Measurements from ENCODE around the gene MAML2. TPM values are rescaled to one million over a fixed set of nuclear protein-coding genes. Genes with fewer than 3 reads are reported as not detected.

The MAML2 gene
- total and polyA plus RNA-seq, 9 of the 15 experiments (the other 6 are each of a cell fraction or from before 2014, with no cell fraction given), result 0.79 to 6.8 (median 4.8) TPM

- FAIRE-seq, result no peak
- no TSS peak for BruUV-seq (replicated peaks)
- Histone ChIP-seq H3K9ac (ENCODE audit: insufficient read depth in 1 of 2, low read depth in 2 of 2, low read length in 2 of 2) (no peak overlapping the region), H3K79me2 (ENCODE audit: control insufficient read depth, insufficient read depth, low read length) (no peaks in the 10 kb centered on the region), H3K27ac (ENCODE audit: extremely low read depth, low read depth, low read length) (no peak overlapping the region), H3K27me3 (ENCODE audit: control insufficient read depth in 2 of 2, insufficient read depth in 2 of 2, low read length in 2 of 2) (no peaks in the 10 kb centered on the region), H3K4me1 (replicated peaks in 1 of 2; ENCODE audit: control insufficient read depth in 2 of 2, insufficient read depth in 2 of 2, low read length in 2 of 2) (peaks cover 0 to 13% of the 10 kb centered on the region in 2 experiments; a peak in 2 of 5 replicates), H3K9me3 (replicated peaks; ENCODE audit: control insufficient read depth, insufficient read depth, low read depth, low read length) (no peaks in the 10 kb centered on the region), H4K20me1 (replicated peaks; ENCODE audit: control insufficient read depth, insufficient read depth, low read length) (no peaks in the 10 kb centered on the region), H3K9me1 (ENCODE audit: control insufficient read depth, insufficient read depth, low read length) (no peaks in the 10 kb centered on the region), H3K36me3 (ENCODE audit: control insufficient read depth, insufficient read depth, low read length) (no peaks in the 10 kb centered on the region), H3K4me3 (no peak overlapping the region), H3K4me2 (ENCODE audit: insufficient read depth, low read length) (no peak overlapping the region), H2AFZ (ENCODE audit: low read depth, low read length) (no peak overlapping the region)
- no peak for DNase-seq (ENCODE audit: extremely low read depth in 1 of 4, low spot score in 3 of 4)
- CTCF ChIA-PET (ENCODE audit: low intra/inter-chr PET ratio), result no interaction called here
- 52% methylated on average over 5 of the region's 5 CpGs for WGBS (ENCODE audit: insufficient coverage, low coverage, missing lambda C conversion rate)
- POLR2A ChIA-PET, result interaction anchor here (1.0 kb wide), 1 partner anchor 233 kb away, joined by 3 read pairs; no protein-coding TSS in a partner anchor
- peak; percentile 24; the same call in 1 of the 3 replicates for ATAC-seq
- in situ Hi-C loops (cut with MboI), result no loop called here
- no peak for TF ChIP-seq FOS (IDR thresholded peaks at IDR 0.05; ENCODE audit: extremely low read depth, insufficient read length)
- no peak for TF ChIP-seq OTX1 (CRISPR knock-in tag; IDR thresholded peaks at IDR 0.05)
- no peak for TF ChIP-seq ZNF644 (tag; IDR thresholded peaks at IDR 0.05; ENCODE audit: low read depth)
- no peak for TF ChIP-seq VEZF1 (CRISPR knock-in tag; IDR thresholded peaks at IDR 0.05)
- TF ChIP-seq NCOA4 (IDR thresholded peaks at IDR 0.05; ENCODE audit: partially characterized antibody), result no peak
- TF ChIP-seq ZNF785 (CRISPR knock-in tag; IDR thresholded peaks at IDR 0.05), result no peak
- no peak for TF ChIP-seq CHD1 (IDR thresholded peaks at IDR 0.05; ENCODE audit: low read length)
- intact Hi-C loops (cut with micrococcal nuclease), result no loop called here
These were observed 228.6 kb downstream of the MAML2 start for GRCh38 chr11:96114178-96115064.

Measured in K562 (cell line).